AG04450 (cell line): Measurements from ENCODE around the gene CAMKV. TPM values are rescaled to one million over a fixed set of nuclear protein-coding genes. Genes with fewer than 3 reads are reported as not detected.

Experiments used
- CTCF ChIA-PET: fragments of 300-600, 350-600 bp; formaldehyde crosslinking; extraction: SDS; loops from one replicate; lab custom pipeline; 2022; ENCODE audit warnings: antibody characterized with exemption, inconsistent platforms; lab: Charles Lee
- POLR2A ChIA-PET: fragments of 350-600 bp; formaldehyde crosslinking; extraction: SDS; loops from one replicate; lab custom pipeline; 2021; ENCODE audit warnings: antibody characterized with exemption, inconsistent platforms; lab: Yijun Ruan, JAX
- DNase-seq: peaks from one replicate; pipeline ENCODE4 v3.0.0-alpha.2; 2011; ENCODE audit warnings: low read depth, low spot score
- H3K27ac ChIP-seq: one replicate; pipeline ENCODE4 v1.5.1; 2012; ENCODE audit warnings: low read depth, low read length, control low read depth
- H3K27me3 ChIP-seq: one replicate; pipeline ENCODE4 v1.6.0; 2012; ENCODE audit warnings: low read length; ENCODE audit not compliant: control insufficient read depth, insufficient read depth
- H3K4me3 ChIP-seq: 2 replicates; pipeline ENCODE4 v1.5.1; 2011; ENCODE audit warnings: mild to moderate bottlenecking, low read depth, low read length, control low read depth
- H3K9me3 ChIP-seq: 2 replicates; pipeline ENCODE4 v1.5.1; 2012; ENCODE audit warnings: low read length; ENCODE audit not compliant: control insufficient read depth, insufficient read depth
- polyA plus RNA-seq: library from polyadenylated mRNA; depleted of rRNA; stranded (reverse); fragments of >200 nt; gene quantifications from 2 replicates; pipeline ENCODE4 v1.2.3, GENCODE V29; 2011
- TF ChIP-seq, protein P1 (sequence below): IDR thresholded peaks from 2 replicates; pipeline ENCODE4 v1.5.1; 2011; ENCODE audit warnings: low read depth, low read length, control low read depth, inconsistent platforms

Gene CAMKV
- polyA plus RNA-seq, 1 experiment: not detected

DNA sequence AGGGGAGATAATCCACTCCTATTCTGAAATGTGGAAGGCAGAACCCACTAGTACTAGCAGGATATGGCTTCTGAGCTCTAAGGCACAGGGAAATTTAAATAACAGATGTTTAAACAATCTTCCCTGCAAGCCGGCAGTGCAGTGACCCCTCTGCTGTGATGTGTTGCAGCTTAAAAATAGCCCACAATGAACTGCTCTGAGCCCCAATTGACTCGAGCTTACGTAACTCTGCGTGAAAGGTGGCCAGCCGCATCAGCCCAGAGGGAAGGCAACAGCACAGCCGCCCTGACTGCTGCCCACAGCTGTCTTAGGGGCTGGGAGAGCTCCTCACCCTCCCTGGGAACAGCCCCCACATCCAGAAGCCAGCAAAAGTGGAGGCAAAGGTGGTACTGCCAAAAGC is 12.5 kb upstream of the CAMKV start:
- peaks cover 29% of the 10 kb centered on the region for H3K27me3 ChIP-seq
- no peaks in the 10 kb centered on the region for H3K9me3 ChIP-seq
- TF ChIP-seq, protein P1, sequence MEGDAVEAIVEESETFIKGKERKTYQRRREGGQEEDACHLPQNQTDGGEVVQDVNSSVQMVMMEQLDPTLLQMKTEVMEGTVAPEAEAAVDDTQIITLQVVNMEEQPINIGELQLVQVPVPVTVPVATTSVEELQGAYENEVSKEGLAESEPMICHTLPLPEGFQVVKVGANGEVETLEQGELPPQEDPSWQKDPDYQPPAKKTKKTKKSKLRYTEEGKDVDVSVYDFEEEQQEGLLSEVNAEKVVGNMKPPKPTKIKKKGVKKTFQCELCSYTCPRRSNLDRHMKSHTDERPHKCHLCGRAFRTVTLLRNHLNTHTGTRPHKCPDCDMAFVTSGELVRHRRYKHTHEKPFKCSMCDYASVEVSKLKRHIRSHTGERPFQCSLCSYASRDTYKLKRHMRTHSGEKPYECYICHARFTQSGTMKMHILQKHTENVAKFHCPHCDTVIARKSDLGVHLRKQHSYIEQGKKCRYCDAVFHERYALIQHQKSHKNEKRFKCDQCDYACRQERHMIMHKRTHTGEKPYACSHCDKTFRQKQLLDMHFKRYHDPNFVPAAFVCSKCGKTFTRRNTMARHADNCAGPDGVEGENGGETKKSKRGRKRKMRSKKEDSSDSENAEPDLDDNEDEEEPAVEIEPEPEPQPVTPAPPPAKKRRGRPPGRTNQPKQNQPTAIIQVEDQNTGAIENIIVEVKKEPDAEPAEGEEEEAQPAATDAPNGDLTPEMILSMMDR: no peak
- no peak overlapping the region for H3K4me3 ChIP-seq
- no peak overlapping the region for H3K27ac ChIP-seq
- peak; percentile 21 for DNase-seq
- CTCF ChIA-PET: interaction anchor here (1.3 kb wide), 1 partner anchor 43 kb away, joined by 6 read pairs; no protein-coding TSS in a partner anchor
- POLR2A ChIA-PET: interaction anchor here (0.5 to 1.3 kb wide), 3 partner anchors 25 to 145 kb away, joined by 3 to 7 read pairs (median 4); partner anchors contain the start of gene RBM6

DNA sequence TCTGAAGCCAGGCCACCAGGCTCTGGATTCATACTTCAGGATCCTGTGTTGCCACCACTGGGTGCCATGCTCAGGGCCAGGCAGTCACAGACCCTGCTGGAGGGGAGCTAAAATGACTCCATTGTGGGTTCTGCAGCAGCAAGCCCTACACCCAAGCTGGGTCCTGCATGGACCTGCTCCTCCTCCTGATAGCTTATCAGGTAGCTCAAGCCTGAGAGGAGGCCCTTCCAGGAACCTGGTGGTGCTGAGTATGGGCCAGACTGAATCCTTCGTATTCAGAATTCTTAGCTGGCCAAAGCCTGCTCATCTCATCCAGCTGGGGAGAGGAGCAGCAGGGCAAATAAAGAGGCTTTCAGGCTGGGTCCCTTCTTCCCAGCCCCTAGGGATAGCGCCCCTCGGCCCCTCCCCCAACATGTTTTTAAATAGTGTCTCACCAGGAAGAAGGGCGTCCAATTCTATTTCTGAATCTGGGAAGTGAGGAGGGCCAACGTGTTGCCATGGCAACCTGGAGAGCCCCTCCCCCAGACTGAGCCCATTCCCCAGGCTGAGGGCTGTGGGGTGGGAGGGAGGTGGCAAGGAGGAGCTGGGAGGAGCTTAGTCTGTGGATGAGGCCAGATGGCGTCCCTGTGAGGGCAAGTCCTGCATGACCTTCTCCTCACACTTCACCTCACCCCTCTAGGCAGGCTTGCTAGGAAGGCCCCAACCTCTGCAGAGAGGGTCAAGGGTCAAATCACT is 11.0 kb upstream of the CAMKV start:
- H3K27ac ChIP-seq: no peak overlapping the region
- H3K9me3 ChIP-seq: no peaks in the 10 kb centered on the region
- ChIA-PET POLR2A (interaction anchor here (0.6 kb wide), 1 partner anchor 402 kb away, joined by 3 read pairs; no protein-coding TSS in a partner anchor), CTCF (no interaction called here)
- H3K4me3 ChIP-seq: no peak overlapping the region
- TF ChIP-seq, protein P1: no peak
- H3K27me3 ChIP-seq: peaks cover 30% of the 10 kb centered on the region
- DNase-seq: no peak

DNA sequence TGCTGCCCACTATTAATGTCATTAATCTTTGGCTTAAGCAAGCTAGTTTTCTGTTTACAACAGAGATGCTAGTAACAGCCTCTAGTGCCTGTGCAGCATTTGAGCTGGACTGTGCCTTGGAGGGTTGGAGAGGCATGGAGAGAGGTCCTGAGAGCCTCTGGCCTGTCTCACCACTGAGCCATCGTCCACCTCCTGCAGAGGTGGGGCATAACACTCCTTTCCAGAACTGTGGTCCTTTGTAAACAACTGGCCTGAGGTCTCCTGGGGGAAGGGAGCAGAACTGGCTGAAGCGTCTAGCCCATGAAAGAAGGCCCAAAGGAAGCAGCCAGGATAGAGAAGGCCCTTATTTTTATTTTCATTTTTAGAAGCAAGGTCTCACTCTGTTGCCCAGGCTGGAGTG is 10.0 kb upstream of the CAMKV start:
- peaks cover 30% of the 10 kb centered on the region for H3K27me3 ChIP-seq
- TF ChIP-seq, protein P1: no peak
- H3K4me3 ChIP-seq: no peak overlapping the region
- no peak for DNase-seq
- ChIA-PET CTCF (no interaction called here), POLR2A (no interaction called here)
- H3K9me3 ChIP-seq: no peaks in the 10 kb centered on the region
- no peak overlapping the region for H3K27ac ChIP-seq

DNA sequence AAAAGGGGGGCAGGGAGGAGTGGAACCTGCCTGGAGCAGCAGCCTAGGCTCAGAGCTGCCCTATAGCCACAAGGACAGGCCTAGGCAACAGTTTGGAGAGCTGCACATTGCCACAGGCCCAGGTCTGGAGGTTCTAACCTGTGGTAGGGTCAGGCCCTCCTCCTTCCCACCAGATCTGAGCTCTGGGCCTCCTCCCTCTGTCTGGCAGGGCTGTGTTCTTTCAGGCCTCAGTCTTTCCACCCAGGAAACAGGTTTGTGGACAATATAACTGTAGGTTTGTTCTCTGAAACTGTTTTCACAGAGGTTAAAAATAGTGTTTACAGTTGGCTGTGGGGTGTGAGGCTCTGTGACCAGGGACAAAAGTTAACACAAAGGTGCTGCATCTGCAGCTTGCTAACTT is 9.0 kb upstream of the CAMKV start:
- TF ChIP-seq, protein P1: no peak
- Histone ChIP-seq H3K27me3 (peaks cover 34% of the 10 kb centered on the region), H3K9me3 (no peaks in the 10 kb centered on the region), H3K27ac (no peak overlapping the region), H3K4me3 (no peak overlapping the region)
- ChIA-PET POLR2A (no interaction called here), CTCF (no interaction called here)
- DNase-seq: no peak

DNA sequence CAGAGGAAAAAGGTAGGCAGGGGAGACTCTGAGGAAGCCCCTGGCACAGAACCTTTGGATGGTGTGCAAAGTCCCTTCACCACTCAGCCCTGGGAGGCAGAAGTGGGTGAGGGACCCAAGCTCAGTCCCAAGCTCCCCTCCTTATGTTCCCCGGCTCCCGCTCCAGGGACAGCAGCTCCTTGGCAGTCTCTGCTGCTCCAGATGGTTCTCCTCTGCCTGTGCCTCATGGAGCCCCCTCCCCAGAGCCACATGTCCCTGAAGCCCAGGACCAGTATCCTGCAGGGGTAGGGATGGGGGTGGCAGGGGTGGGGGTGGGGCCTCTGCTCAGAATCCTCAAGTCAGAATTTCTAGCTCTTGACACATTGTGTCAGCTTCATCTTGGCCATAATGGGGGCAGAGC is 8.0 kb upstream of the CAMKV start:
- Histone ChIP-seq H3K4me3 (no peak overlapping the region), H3K27me3 (peaks cover 33% of the 10 kb centered on the region), H3K9me3 (no peaks in the 10 kb centered on the region), H3K27ac (no peak overlapping the region)
- no peak for DNase-seq
- ChIA-PET POLR2A (no interaction called here), CTCF (no interaction called here)
- TF ChIP-seq, protein P1: no peak
